Keratinocyte (primary cell): ENCODE measurements around the gene TPCN2. TPM values are rescaled to one million over a fixed set of nuclear protein-coding genes. Genes with fewer than 3 reads are reported as not detected.

ENCODE experiments used
- DNase-seq: peaks from one replicate; pipeline ENCODE4 v3.0.0-alpha.2; 2011; ENCODE audit warnings: low read depth, missing footprints, low spot score
- FAIRE-seq: peaks from 2 replicates; lab custom pipeline; 2011; peaks lifted over from hg19 to GRCh38; lab: Jason Lieb, UNC
- H2AFZ ChIP-seq: 2 replicates; pipeline ENCODE4 v1.6.0; 2012; ENCODE audit warnings: low read length, control low read depth, inconsistent platforms; ENCODE audit not compliant: control insufficient read depth
- H3K27ac ChIP-seq: 2 replicates; pipeline ENCODE4 v1.5.1; 2011; ENCODE audit warnings: low read length; ENCODE audit not compliant: control insufficient read depth, insufficient read depth
- H3K27me3 ChIP-seq: 3 replicates; pipeline ENCODE4 v1.6.0; 2011; ENCODE audit warnings: low read length; ENCODE audit not compliant: control insufficient read depth, insufficient read depth; ENCODE audit errors: extremely low read depth
- H3K36me3 ChIP-seq, 2 experiments: 2 replicates in 1 of 2; 3 replicates in 1 of 2; pipeline ENCODE4 v1.5.1; 2011; ENCODE audit warnings: low read length in 2 of 2, mild to moderate bottlenecking in 1 of 2; ENCODE audit not compliant: control insufficient read depth in 2 of 2, insufficient read depth in 2 of 2; ENCODE audit errors: extremely low read depth in 1 of 2
- H3K4me1 ChIP-seq: 3 replicates; pipeline ENCODE4 v1.5.1; 2011; ENCODE audit warnings: low read length; ENCODE audit not compliant: control insufficient read depth, insufficient read depth; ENCODE audit errors: extremely low read depth
- H3K4me2 ChIP-seq: 3 replicates; pipeline ENCODE4 v1.6.0; 2011; ENCODE audit warnings: low read depth, low read length; ENCODE audit not compliant: control insufficient read depth, insufficient read depth; ENCODE audit errors: extremely low read depth
- H3K4me3 ChIP-seq, 3 experiments: fragments of 200-600 bp in 1 of 3; sonication (generic) in 1 of 3; 2 replicates in 2 of 3; 3 replicates in 1 of 3; pipeline ENCODE4 v1.5.1; 2011 to 2016; ENCODE audit warnings: low read length in 3 of 3, mild to moderate bottlenecking in 3 of 3, control low read depth in 2 of 3, inconsistent platforms in 1 of 3, low read depth in 1 of 3, mixed read lengths in 1 of 3, mixed run types in 1 of 3, moderate library complexity in 1 of 3; ENCODE audit not compliant: control insufficient read depth in 2 of 3, insufficient read depth in 2 of 3; ENCODE audit errors: extremely low read depth in 1 of 3
- H3K79me2 ChIP-seq: 2 replicates; pipeline ENCODE4 v1.6.0; 2012; ENCODE audit warnings: low read length; ENCODE audit not compliant: control insufficient read depth, insufficient read depth
- H3K9ac ChIP-seq: 3 replicates; pipeline ENCODE4 v1.6.0; 2011; ENCODE audit warnings: low read length; ENCODE audit not compliant: control insufficient read depth, insufficient read depth; ENCODE audit errors: extremely low read depth
- H3K9me1 ChIP-seq: 3 replicates; pipeline ENCODE4 v1.6.0; 2011; ENCODE audit warnings: low read length; ENCODE audit not compliant: control insufficient read depth, insufficient read depth; ENCODE audit errors: extremely low read depth
- H3K9me3 ChIP-seq: 2 replicates; pipeline ENCODE4 v1.5.1; 2012; ENCODE audit warnings: low read depth, low read length; ENCODE audit not compliant: control insufficient read depth
- H4K20me1 ChIP-seq: 3 replicates; pipeline ENCODE4 v1.6.0; 2011; ENCODE audit warnings: low read length; ENCODE audit not compliant: control insufficient read depth, insufficient read depth; ENCODE audit errors: extremely low read depth
- EZH2 ChIP-seq: IDR thresholded peaks from one replicate; pipeline ENCODE4 v1.6.1; 2012; ENCODE audit warnings: inconsistent platforms, mild to moderate bottlenecking, low read length, moderate library complexity
- dilution Hi-C: fragments of 300-500 bp; cut with MboI; formaldehyde crosslinking; loops from one replicate; pipeline ENCODE4 v1.7.0; 2020; ENCODE audit warnings: low sequenced_read_pairs; ENCODE audit not compliant: extremely low pct_ligation_motif_present
- polyA plus RNA-seq, 5 experiments: library from polyadenylated mRNA; depleted of rRNA in 3 of 5; stranded (reverse) in 3 of 5; stranded (forward) in 1 of 5; unstranded in 1 of 5; fragments of >200 nt; gene quantifications; 1 replicate in 1 of 5; 2 replicates in 3 of 5; 3 replicates in 1 of 5; pipeline versions ENCODE4 v1.2.1 to v1.2.3, GENCODE V29; 2011 to 2012; ENCODE audit warnings: missing spikeins in 2 of 5, low read depth in 1 of 5, low replicate concordance in 1 of 5
- TF ChIP-seq, protein P1 (sequence below), 3 experiments: IDR thresholded peaks in 1 of 3; conservative IDR thresholded peaks in 1 of 3; optimal IDR thresholded peaks in 1 of 3; 2 replicates in 2 of 3; 3 replicates in 1 of 3; pipeline versions ENCODE3 to v1.5.1; 2011; ENCODE audit warnings: low read length in 3 of 3, mild to moderate bottlenecking in 3 of 3, moderate library complexity in 2 of 3, control low read depth in 1 of 3, inconsistent platforms in 1 of 3; ENCODE audit not compliant: insufficient read depth in 2 of 3; ENCODE audit errors: extremely low read depth in 1 of 3

Gene TPCN2
- polyA plus RNA-seq, 1 donor (not counting 4 experiments of a cell fraction or from before 2014, with no cell fraction given), result 7.7 TPM

DNA sequence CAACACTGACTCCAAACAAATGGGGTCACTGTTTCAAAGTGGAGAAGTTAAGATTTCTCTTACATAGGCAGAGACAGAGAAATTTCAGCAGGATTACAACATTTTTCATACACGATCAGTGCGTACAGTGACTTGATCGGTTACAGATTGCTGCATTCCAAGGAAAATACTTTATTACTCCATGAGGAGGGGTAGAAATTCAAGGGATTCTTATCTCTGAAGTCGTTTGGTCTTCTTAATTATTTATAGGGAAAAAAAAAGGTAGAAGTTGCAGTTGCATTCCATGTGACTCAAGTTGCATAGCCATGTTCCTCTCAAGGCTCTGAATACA is 96.3 kb downstream of the TPCN2 start:
- DNase-seq, result no peak
- Histone ChIP-seq H3K4me1 (peaks cover 2% of the 10 kb centered on the region), H4K20me1 (no peaks in the 10 kb centered on the region), H3K79me2 (no peaks in the 10 kb centered on the region), H2AFZ (no peak overlapping the region), H3K4me2 (no peak overlapping the region), H3K4me3 (no peak overlapping the region), H3K9ac (no peak overlapping the region), H3K27ac (no peak overlapping the region), H3K9me1 (no peaks in the 10 kb centered on the region), H3K9me3 (peaks cover 2% of the 10 kb centered on the region), H3K36me3 (no peaks in the 10 kb centered on the region), H3K27me3 (no peaks in the 10 kb centered on the region)
- dilution Hi-C loops, result no loop called here
- FAIRE-seq, result no peak
- TF ChIP-seq, protein P1, sequence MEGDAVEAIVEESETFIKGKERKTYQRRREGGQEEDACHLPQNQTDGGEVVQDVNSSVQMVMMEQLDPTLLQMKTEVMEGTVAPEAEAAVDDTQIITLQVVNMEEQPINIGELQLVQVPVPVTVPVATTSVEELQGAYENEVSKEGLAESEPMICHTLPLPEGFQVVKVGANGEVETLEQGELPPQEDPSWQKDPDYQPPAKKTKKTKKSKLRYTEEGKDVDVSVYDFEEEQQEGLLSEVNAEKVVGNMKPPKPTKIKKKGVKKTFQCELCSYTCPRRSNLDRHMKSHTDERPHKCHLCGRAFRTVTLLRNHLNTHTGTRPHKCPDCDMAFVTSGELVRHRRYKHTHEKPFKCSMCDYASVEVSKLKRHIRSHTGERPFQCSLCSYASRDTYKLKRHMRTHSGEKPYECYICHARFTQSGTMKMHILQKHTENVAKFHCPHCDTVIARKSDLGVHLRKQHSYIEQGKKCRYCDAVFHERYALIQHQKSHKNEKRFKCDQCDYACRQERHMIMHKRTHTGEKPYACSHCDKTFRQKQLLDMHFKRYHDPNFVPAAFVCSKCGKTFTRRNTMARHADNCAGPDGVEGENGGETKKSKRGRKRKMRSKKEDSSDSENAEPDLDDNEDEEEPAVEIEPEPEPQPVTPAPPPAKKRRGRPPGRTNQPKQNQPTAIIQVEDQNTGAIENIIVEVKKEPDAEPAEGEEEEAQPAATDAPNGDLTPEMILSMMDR (optimal IDR thresholded peaks at IDR 0.05 in 1 of 3, IDR thresholded peaks at IDR 0.05 in 1 of 3, conservative IDR thresholded peaks at IDR 0.05 in 1 of 3; ENCODE audit: extremely low read depth in 1 of 3, insufficient read depth in 2 of 3, low read length in 3 of 3), result no peak
- no peak for TF ChIP-seq EZH2

DNA sequence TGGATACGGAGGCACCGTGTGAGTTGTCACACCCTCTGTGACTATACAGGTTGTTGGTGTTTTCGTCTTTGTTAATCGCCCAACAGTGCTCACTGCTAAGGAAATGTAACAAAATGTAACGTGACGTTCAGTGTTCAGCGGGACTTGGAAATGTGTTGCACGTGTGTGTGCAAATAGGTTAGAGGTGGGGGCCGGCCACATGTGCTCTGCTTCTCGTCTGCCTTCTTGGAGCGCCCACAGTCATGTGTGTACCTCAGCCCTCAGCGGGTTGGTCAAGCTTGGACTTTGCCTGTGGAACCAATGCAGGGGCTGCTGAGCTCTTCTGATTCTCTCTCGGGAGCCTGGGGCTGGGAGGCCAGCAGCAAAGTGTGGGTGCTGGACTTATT is 99.6 kb downstream of the TPCN2 start:
- dilution Hi-C loops, result no loop called here
- no peak for FAIRE-seq

More for the DNA sequence above, 99.6 kb downstream of the TPCN2 start:
- H3K27me3 ChIP-seq, result no peaks in the 10 kb centered on the region
- DNase-seq, result no peak
- peaks cover 2% of the 10 kb centered on the region for H3K9me3 ChIP-seq
- no peaks in the 10 kb centered on the region for H4K20me1 ChIP-seq
- TF ChIP-seq EZH2, result no peak
- TF ChIP-seq, protein P1 (optimal IDR thresholded peaks at IDR 0.05 in 1 of 3, IDR thresholded peaks at IDR 0.05 in 1 of 3, conservative IDR thresholded peaks at IDR 0.05 in 1 of 3; ENCODE audit: extremely low read depth in 1 of 3, insufficient read depth in 2 of 3, low read length in 3 of 3), result no peak
- H3K27ac ChIP-seq, result no peak overlapping the region
- H3K4me1 ChIP-seq, result no peaks in the 10 kb centered on the region
- no peaks in the 10 kb centered on the region for H3K79me2 ChIP-seq
- no peak overlapping the region for H3K9ac ChIP-seq
- H3K4me2 ChIP-seq, result no peak overlapping the region
- H3K36me3 ChIP-seq, result no peaks in the 10 kb centered on the region
- H2AFZ ChIP-seq, result no peak overlapping the region
- no peaks in the 10 kb centered on the region for H3K9me1 ChIP-seq
- no peak overlapping the region for H3K4me3 ChIP-seq
